NCI-H524 treated with DMSO at 0.1 percent for 48 hours (cell line): Measurements from ENCODE around the gene MNAT1.
"Not testable (repeated sequence)": the region's sequence is repeated elsewhere in the genome, so short reads cannot be mapped to it uniquely, and the experiment has no call there.

ENCODE experiments used
- DNase-seq: peaks from one replicate; lab custom pipeline; 2025; lab: John Stamatoyannopoulos, UW

Gene MNAT1

GRCh38 chr14:60805841-60806430 lies 71.4 kb downstream of the MNAT1 start:
- no peak for DNase-seq

- DNase-seq, result no peak
Measured at GRCh38 chr14:60807247-60807646, 72.7 kb downstream of the MNAT1 start.

GRCh38 chr14:60807971-60808370 lies 73.4 kb downstream of the MNAT1 start:
- DNase-seq, result no peak

DNA sequence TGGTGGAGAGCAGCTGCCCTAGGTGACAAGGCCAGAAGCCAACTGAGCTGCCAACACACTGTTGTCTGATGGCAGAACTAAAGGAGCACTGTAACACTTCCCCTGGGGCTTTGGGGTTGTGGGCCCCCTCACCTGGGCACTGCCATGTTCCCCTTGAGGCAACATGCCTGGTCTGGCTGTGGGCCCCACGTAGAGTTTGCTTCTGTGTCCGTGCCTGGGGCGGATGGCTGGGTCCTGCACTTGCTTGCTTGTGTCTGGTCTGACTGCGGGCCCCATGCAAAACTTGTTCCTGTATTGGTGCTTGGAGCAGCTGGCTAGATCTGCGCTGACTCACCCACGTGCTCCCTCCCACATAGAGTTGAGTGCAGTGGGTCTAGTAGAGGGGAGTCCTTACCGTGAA lies 78.4 kb downstream of the MNAT1 start:
- DNase-seq, result no peak

DNA sequence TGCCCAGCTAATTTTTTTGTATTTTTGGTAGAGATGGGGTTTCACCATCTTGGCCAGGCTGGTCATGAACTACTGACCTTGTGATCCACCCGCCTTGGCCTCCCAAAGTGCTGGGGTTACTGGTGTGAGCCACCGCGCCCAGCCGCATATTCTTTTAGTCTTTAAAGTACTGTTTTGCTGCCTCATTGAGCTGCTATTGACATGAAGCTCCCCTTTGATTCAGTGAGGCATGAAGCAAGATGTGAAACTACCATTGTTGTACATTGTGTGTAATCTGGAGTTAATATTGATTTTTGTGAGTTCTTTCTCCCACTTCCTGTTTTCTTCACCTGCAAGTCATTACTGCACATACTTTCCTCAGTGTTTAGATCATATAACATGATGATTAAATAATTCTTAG lies 80.8 kb downstream of the MNAT1 start:
- DNase-seq, result no peak

DNA sequence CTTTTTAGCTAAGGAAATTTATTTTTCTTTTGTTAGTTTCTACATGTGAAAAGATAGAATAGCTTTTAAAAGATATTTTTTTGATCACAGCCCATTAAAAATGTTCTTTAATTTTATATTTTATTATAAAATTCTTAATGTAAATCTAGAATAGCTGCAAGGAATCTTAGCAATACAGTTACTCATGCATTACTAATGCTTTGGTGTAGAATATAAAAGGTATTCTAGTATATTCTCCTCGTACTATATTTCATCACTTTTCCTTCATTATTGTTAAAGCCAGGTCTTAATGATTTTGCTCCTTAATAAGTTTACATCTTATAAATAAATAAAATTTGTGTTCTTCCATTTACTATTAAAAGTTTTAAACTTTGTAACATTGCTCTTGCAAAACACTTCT lies 82.6 kb downstream of the MNAT1 start:
- no peak for DNase-seq

- no peak for DNase-seq
Measured at GRCh38 chr14:60819575-60819974, 85.0 kb downstream of the MNAT1 start.

- no peak for DNase-seq
Measured at GRCh38 chr14:60838601-60839000, 104.0 kb downstream of the MNAT1 start.

DNA sequence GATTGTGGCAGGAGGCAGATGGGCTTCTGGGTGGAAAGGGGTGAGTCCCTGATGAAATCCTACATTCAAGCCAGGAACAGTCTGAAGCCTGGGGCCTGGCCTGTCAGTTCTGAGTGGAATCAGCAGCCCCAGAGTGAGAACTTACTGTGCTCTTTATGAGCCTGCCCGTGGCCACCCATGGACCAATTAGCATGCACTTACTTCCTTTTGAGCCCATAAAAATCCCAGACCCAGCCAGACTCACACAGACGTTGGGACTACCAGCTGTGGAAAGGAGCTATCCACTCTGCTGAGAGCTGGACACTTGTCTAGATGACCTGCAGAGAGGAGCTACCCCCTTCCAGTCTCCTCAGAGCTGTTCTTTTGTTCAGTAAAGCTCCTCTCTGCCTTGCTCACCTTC lies 104.5 kb downstream of the MNAT1 start:
- no peak for DNase-seq

GRCh38 chr14:60839657-60840056 lies 105.1 kb downstream of the MNAT1 start:
- DNase-seq, result no peak

DNA sequence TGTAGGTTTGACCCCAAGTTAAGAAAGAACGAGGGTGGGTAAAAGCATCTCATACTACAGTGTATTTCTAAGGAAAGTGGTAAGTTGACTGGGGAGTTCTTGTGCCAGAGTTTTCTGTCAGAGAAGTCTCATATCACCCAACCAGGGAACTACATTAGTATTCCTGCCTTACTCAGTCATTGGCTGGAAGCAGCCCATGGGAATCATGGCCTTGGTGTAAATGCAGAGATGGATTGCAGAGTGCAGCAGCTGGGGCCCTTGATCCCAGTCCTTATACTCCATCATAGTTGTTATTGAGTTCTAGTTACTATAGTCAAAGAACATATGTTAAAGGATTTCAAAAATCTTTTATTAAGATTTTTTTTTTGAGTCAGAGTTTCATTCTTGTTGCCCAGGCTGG lies 105.8 kb downstream of the MNAT1 start:
- DNase-seq, result no peak

- DNase-seq, result no peak
Measured at GRCh38 chr14:60845523-60845922, 111.0 kb downstream of the MNAT1 start.

GRCh38 chr14:60848066-60848465 lies 113.5 kb downstream of the MNAT1 start:
- no peak for DNase-seq

DNA sequence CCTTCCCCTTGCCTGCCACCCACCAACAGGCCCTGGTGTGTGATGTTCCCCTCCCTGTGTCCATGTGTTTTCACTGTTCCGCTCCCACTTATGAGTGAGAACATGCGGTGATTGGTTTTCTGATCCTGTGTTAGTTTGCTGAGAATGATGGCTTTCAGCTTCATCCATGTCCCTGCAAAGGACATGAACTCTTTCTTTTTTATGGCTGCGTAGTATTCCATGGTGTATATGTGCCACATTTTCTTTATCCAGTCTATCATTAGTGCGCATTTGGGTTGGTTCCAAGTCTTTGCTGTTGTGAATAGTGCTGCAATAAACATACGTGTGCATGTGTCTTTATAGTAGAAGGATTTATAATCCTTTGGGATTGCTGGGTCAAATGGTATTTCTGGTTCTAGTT lies 117.1 kb downstream of the MNAT1 start:
- not testable (repeated sequence) for DNase-seq

DNA sequence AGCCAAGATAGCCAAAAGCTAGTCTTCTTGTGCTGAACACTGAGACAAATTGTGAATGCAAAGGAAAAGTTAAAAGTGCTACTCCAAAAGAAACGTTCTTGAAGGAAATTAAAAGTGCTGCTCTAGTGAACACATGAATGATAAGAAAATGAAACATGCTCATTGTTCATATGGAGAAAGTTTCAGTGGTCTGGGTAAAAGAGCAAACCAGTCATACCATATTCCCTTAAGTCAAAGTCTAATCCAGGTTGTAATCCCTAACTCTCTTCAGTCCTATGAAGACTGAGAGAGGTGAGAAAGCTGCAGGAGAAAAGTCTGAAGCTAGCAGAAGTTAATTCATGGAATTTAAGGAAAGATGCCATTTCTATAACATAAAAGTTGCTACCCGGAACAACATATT lies 121.5 kb downstream of the MNAT1 start:
- no peak for DNase-seq

GRCh38 chr14:60859525-60859924 lies 125.0 kb downstream of the MNAT1 start:
- no peak for DNase-seq

GRCh38 chr14:60861545-60862140 lies 127.1 kb downstream of the MNAT1 start:
- no peak for DNase-seq

DNA sequence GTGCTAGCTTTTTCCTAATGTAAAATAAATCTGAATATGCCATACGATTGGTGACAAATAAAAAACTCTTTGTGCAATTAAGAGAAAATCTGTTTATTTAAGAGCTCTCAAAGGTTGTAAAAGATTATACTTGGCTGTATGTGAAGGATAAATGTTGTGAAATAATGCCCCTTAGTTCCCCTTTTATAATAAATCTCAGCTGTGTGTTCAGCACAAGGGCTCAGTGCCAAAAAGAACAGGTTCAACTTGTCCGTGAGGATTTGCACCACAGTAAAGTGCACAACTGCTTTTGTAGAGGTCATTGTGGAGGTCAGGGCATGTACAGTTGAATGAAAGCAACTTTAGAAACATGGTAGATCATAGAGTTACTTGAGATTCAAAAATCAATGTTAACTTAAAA lies 127.7 kb downstream of the MNAT1 start:
- DNase-seq, result no peak

DNA sequence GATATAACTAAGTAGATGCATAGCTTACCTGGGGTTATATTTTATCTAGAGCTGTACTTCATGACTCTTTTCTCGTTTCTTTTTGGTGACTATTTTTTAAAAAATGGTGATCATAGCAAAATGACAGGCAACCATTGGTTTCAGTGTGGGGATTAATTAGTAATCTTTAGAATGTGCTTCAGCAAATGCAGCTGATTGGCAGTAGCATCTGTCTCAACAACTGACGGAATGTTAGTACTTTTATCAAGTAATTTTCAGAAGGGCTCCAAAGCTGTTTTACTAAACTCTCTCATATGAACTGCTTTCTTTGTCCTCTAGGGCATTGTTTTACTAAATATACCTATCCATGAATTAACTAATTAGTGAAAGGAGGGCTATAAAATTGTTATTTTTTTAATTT lies 128.7 kb downstream of the MNAT1 start:
- no peak for DNase-seq

DNA sequence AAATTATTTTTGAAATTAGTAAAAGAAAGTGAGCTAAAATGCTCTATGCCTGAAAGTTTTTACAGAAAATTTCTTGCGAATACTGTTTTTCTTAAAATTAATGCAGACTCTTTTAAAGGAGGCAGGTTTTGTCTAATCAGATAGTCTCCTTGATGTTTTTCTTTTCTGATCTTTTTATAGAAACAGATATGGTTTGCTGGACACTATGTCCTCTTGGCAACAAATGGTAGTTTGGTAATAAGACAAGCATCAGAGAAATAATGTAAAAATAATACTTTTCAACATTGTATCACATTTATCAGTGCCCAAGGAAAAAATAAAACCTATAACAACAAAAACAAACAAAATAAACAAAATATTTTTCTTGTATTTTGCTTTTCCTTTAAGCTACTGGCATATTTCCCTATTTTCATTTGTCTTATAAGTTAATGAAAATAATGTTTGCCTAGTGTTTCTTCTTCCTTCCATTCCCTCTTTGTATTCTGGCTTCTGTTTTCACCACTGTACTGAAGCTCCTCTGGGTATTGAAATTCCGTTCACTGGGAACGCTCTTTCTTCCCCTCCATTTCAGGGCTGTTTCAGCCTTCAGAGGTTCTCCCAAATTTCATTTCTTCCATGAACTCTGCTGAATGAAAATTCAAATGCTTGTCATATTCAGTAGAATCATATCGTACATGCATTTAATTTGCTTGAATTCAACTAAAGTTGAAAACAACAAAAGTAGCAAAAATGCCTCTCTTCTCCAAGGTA lies 131.0 kb downstream of the MNAT1 start:
- no peak for DNase-seq

GRCh38 chr14:60867503-60868172 lies 133.1 kb downstream of the MNAT1 start:
- no peak for DNase-seq

DNA sequence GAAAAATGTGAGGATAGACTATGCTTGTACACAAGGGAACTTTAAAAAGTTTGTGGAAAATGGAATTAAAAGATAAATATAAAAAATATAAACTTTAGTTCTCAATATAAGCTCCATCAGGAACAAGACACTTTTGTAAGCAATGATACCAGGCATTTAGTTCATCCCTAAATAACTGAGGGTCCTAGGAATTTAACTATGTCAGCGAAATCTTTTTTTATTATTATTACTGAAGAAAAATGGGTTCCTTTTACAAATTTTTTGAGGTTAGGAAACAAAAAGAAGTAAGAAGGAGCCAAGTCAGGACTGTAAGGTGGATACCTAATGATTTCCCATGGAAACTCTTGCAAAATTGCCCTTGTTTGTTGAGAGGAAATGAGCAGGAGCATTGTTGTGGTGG lies 143.6 kb downstream of the MNAT1 start:
- no peak for DNase-seq

DNA sequence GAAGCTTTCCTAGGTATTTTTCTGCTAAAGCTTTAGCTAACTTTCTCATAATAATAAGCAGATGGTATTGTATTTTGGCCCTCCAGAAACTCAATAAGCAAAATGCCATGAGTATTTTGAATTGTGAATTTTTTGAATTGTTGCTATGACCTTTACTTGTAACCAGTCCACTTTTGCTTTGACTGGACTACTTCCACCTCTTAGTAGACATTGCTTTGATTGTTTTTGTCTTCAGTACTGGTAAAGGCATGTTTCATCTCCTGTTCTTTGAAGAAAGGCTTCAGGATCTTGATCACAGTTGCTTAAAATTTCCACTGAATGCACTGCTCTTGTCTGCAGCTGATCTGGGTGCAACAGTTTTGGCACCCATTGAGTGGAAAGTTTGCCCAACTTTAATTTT lies 144.0 kb downstream of the MNAT1 start:
- DNase-seq, result no peak
